WTC11 (cell line): ENCODE data around the gene MLPH. TPM values are rescaled to one million over a fixed set of nuclear protein-coding genes. Genes with fewer than 3 reads are reported as not detected.

Source experiments
- ATAC-seq: fragments of 200-7000 bp; cut with Tn5 transposase; 2 replicates; pipeline ENCODE4 v1.10.0; 2021; ENCODE audit warnings: mild to moderate bottlenecking, moderate library complexity
- CTCF ChIA-PET: fragments of 300-600 bp; sonication (Branson Sonifier 250); formaldehyde crosslinking; loops from one replicate; lab custom pipeline; 2021; ENCODE audit warnings: antibody characterized with exemption; lab: Charles Lee
- POLR2A ChIA-PET: fragments of 350-600 bp; sonication (Branson Sonifier 250); formaldehyde crosslinking; loops from one replicate; lab custom pipeline; 2021; ENCODE audit warnings: antibody characterized with exemption; lab: Charles Lee
- DNase-seq: peaks from one replicate; pipeline ENCODE4 v3.0.0; 2021; ENCODE audit warnings: low spot score
- H3K27ac Mint-ChIP-seq: 2 replicates; pipeline ENCODE4 v1.8.0; 2021; ENCODE audit warnings: mixed read lengths
- H3K27me3 Mint-ChIP-seq: 2 replicates; pipeline ENCODE4 v1.8.0; 2021; ENCODE audit warnings: low read depth, mild to moderate bottlenecking, moderate library complexity, mixed read lengths
- H3K36me3 Mint-ChIP-seq: 2 replicates; pipeline ENCODE4 v1.8.0; 2021; ENCODE audit warnings: mixed read lengths
- H3K4me1 Mint-ChIP-seq: 2 replicates; pipeline ENCODE4 v1.8.0; 2022; ENCODE audit warnings: mixed read lengths
- H3K4me3 Mint-ChIP-seq: 2 replicates; pipeline ENCODE4 v1.8.0; 2021; ENCODE audit warnings: mild to moderate bottlenecking, moderate library complexity, mixed read lengths
- H3K9me3 Mint-ChIP-seq: 2 replicates; pipeline ENCODE4 v1.8.0; 2021; ENCODE audit warnings: mixed read lengths
- ESRRA ChIP-seq: sonication (generic); formaldehyde crosslinking; IDR thresholded peaks from 2 replicates; pipeline ENCODE4 v1.8.1; 2022; ENCODE audit warnings: mild to moderate bottlenecking, missing genetic modification reagents, borderline replicate concordance
- FOXJ3 ChIP-seq: sonication (generic); formaldehyde crosslinking; IDR thresholded peaks from 2 replicates; pipeline ENCODE4 v1.9.0; 2021; ENCODE audit warnings: missing genetic modification reagents, mild to moderate bottlenecking, borderline replicate concordance
- GABPB1 ChIP-seq: sonication (generic); formaldehyde crosslinking; IDR thresholded peaks from 2 replicates; pipeline ENCODE4 v1.8.1; 2023; ENCODE audit warnings: mild to moderate bottlenecking, missing genetic modification reagents
- IRF2 ChIP-seq: sonication (generic); formaldehyde crosslinking; IDR thresholded peaks from 2 replicates; pipeline ENCODE4 v1.8.0; 2022; ENCODE audit warnings: low read depth, missing genetic modification reagents, borderline replicate concordance
- JAZF1 ChIP-seq: fragments of 250-450 bp; sonication (Bioruptor Pico); IDR thresholded peaks from 2 replicates; pipeline ENCODE4 v1.9.0; 2021; ENCODE audit warnings: moderate library complexity, mild to moderate bottlenecking, inconsistent platforms
- NFATC4 ChIP-seq: fragments of 250-450 bp; sonication (Bioruptor Pico); IDR thresholded peaks from 2 replicates; pipeline ENCODE4 v1.9.0; 2021; ENCODE audit warnings: mild to moderate bottlenecking
- NFYB ChIP-seq: sonication (generic); formaldehyde crosslinking; conservative IDR thresholded peaks from 2 replicates; pipeline ENCODE4 v1.8.0; 2022; ENCODE audit warnings: low read depth, missing genetic modification reagents
- NR1H2 ChIP-seq: sonication (generic); formaldehyde crosslinking; IDR thresholded peaks from 2 replicates; pipeline ENCODE4 v1.9.0; 2021; ENCODE audit warnings: mild to moderate bottlenecking, moderate library complexity, missing genetic modification reagents
- RELA ChIP-seq: sonication (generic); formaldehyde crosslinking; IDR thresholded peaks from 2 replicates; pipeline ENCODE4 v1.8.1; 2022; ENCODE audit warnings: missing genetic modification reagents, mild to moderate bottlenecking, borderline replicate concordance
- RORB ChIP-seq: fragments of 250-450 bp; sonication (Bioruptor Pico); IDR thresholded peaks from 2 replicates; pipeline ENCODE4 v1.9.0; 2021; ENCODE audit warnings: mild to moderate bottlenecking
- SP1 ChIP-seq: sonication (generic); formaldehyde crosslinking; conservative IDR thresholded peaks from 2 replicates; pipeline ENCODE4 v1.8.1; 2022; ENCODE audit warnings: missing genetic modification reagents
- ZNF416 ChIP-seq: fragments of 250-450 bp; sonication (Bioruptor Pico); IDR thresholded peaks from 2 replicates; pipeline ENCODE4 v1.9.0; 2021; ENCODE audit warnings: mild to moderate bottlenecking, inconsistent platforms
- total RNA-seq: library from RNA; stranded (reverse); gene quantifications from 3 replicates; pipeline ENCODE4 v1.2.3, GENCODE V29; 2021
- TF ChIP-seq, protein P1 (sequence below): sonication (generic); formaldehyde crosslinking; IDR thresholded peaks from 2 replicates; pipeline ENCODE4 v1.8.0; 2022; ENCODE audit warnings: mild to moderate bottlenecking, missing genetic modification reagents
- TF ChIP-seq, protein P2 (sequence below): sonication (generic); formaldehyde crosslinking; IDR thresholded peaks from 2 replicates; pipeline ENCODE4 v1.8.1; 2023; ENCODE audit warnings: mild to moderate bottlenecking, moderate library complexity, missing genetic modification reagents
- TF ChIP-seq, protein P3 (sequence below): sonication (generic); formaldehyde crosslinking; conservative IDR thresholded peaks from 2 replicates; pipeline ENCODE4 v1.8.1; 2022; ENCODE audit warnings: mild to moderate bottlenecking, missing genetic modification reagents
- TF ChIP-seq, protein P4 (sequence below): fragments of 250-450 bp; sonication (Bioruptor Pico); IDR thresholded peaks from 2 replicates; pipeline ENCODE4 v1.9.0; 2021; ENCODE audit warnings: mild to moderate bottlenecking
- TF ChIP-seq, protein P5 (sequence below): sonication (generic); formaldehyde crosslinking; IDR thresholded peaks from 2 replicates; pipeline ENCODE4 v1.8.0; 2023; ENCODE audit warnings: missing genetic modification reagents, mild to moderate bottlenecking, borderline replicate concordance
- TF ChIP-seq, protein P6 (sequence below): sonication (generic); formaldehyde crosslinking; IDR thresholded peaks from 2 replicates; pipeline ENCODE4 v1.8.1; 2022; ENCODE audit warnings: low read depth, missing genetic modification reagents, borderline replicate concordance
- TF ChIP-seq, protein P7 (sequence below): sonication (generic); formaldehyde crosslinking; IDR thresholded peaks from 2 replicates; pipeline ENCODE4 v1.8.0; 2022; ENCODE audit warnings: mild to moderate bottlenecking, missing genetic modification reagents

MLPH gene
- total RNA-seq, 1 experiment from 2014 or later: 10.3 TPM

DNA sequence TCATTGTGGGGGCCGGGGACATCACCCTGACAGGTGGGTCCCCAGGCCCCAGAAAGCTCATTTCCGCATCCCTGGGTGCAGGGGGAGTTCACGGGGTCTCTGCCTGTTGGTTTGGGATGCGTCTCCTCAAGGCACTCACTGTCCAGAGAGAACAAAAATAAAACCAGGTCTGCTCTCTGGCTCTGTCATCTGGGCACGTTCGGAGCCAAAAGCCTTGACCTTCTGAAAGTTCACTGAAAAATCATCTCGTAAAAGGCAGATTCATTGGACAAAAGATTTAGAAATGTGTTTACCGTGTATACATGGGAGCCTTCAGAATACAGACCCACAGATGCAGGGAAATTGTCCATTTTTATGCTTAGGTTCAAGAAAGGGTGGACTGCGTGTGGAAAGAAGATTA lies 26.6 kb downstream of the MLPH start (continued):
- TF ChIP-seq, protein P1, sequence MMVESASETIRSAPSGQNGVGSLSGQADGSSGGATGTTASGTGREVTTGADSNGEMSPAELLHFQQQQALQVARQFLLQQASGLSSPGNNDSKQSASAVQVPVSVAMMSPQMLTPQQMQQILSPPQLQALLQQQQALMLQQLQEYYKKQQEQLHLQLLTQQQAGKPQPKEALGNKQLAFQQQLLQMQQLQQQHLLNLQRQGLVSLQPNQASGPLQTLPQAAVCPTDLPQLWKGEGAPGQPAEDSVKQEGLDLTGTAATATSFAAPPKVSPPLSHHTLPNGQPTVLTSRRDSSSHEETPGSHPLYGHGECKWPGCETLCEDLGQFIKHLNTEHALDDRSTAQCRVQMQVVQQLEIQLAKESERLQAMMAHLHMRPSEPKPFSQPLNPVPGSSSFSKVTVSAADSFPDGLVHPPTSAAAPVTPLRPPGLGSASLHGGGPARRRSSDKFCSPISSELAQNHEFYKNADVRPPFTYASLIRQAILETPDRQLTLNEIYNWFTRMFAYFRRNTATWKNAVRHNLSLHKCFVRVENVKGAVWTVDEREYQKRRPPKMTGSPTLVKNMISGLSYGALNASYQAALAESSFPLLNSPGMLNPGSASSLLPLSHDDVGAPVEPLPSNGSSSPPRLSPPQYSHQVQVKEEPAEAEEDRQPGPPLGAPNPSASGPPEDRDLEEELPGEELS (CRISPR knock-in tag): no peak
- TF ChIP-seq, protein P2, sequence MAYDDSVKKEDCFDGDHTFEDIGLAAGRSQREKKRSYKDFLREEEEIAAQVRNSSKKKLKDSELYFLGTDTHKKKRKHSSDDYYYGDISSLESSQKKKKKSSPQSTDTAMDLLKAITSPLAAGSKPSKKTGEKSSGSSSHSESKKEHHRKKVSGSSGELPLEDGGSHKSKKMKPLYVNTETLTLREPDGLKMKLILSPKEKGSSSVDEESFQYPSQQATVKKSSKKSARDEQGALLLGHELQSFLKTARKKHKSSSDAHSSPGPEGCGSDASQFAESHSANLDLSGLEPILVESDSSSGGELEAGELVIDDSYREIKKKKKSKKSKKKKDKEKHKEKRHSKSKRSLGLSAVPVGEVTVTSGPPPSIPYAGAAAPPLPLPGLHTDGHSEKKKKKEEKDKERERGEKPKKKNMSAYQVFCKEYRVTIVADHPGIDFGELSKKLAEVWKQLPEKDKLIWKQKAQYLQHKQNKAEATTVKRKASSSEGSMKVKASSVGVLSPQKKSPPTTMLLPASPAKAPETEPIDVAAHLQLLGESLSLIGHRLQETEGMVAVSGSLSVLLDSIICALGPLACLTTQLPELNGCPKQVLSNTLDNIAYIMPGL (CRISPR knock-in tag): no peak
- TF ChIP-seq, protein P3, sequence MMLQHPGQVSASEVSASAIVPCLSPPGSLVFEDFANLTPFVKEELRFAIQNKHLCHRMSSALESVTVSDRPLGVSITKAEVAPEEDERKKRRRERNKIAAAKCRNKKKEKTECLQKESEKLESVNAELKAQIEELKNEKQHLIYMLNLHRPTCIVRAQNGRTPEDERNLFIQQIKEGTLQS (CRISPR knock-in tag): no peak
- TF ChIP-seq RELA (CRISPR knock-in tag): no peak
- TF ChIP-seq, protein P4, sequence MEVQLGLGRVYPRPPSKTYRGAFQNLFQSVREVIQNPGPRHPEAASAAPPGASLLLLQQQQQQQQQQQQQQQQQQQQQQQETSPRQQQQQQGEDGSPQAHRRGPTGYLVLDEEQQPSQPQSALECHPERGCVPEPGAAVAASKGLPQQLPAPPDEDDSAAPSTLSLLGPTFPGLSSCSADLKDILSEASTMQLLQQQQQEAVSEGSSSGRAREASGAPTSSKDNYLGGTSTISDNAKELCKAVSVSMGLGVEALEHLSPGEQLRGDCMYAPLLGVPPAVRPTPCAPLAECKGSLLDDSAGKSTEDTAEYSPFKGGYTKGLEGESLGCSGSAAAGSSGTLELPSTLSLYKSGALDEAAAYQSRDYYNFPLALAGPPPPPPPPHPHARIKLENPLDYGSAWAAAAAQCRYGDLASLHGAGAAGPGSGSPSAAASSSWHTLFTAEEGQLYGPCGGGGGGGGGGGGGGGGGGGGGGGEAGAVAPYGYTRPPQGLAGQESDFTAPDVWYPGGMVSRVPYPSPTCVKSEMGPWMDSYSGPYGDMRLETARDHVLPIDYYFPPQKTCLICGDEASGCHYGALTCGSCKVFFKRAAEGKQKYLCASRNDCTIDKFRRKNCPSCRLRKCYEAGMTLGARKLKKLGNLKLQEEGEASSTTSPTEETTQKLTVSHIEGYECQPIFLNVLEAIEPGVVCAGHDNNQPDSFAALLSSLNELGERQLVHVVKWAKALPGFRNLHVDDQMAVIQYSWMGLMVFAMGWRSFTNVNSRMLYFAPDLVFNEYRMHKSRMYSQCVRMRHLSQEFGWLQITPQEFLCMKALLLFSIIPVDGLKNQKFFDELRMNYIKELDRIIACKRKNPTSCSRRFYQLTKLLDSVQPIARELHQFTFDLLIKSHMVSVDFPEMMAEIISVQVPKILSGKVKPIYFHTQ (CRISPR knock-in tag): no peak
- TF ChIP-seq NR1H2 (CRISPR knock-in tag): no peak
- TF ChIP-seq, all 79 proteins: peak for 0

DNA sequence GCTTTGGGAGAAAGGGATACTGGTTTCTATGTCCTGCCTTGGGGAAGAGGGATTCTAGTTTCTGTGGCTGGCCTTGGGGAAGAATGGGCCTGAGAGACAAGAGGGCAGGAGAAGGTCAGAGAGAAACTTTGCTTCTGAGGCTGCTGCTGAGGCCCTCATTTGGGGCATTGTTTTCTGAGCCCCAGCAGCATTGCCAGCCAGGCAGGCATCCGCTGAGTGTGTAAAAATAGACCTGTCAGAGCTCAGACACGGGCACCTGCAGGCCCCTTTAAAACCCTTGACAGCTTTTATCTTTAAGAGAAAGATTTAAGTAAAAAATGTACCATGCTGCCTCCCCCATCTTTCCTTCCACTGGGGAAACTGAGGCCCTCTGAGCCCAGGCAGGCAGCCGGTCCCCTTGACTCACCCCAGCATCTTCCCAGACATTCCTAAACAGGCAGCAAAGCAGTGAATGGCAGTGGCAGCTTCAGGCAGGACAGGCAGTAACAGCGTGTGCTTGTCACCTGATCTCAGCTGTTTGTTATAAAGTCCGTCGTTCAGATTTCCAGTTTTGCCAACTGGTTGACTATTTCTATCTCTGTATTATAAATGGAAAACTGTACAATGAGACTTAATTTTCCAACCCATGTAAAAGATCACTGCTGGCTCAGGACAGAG lies 27.6 kb downstream of the MLPH start:
- peaks cover 12% of the 10 kb centered on the region for H3K4me1 Mint-ChIP-seq
- no peak for ATAC-seq
- no peaks in the 10 kb centered on the region for H3K27me3 Mint-ChIP-seq
- no peaks in the 10 kb centered on the region for H3K36me3 Mint-ChIP-seq
- no peak for DNase-seq
- H3K27ac Mint-ChIP-seq: no peak overlapping the region
- CTCF ChIA-PET: interaction anchor here (3.6 to 10.4 kb wide), 2 partner anchors 39 to 58 kb away, joined by 55 to 385 read pairs; no protein-coding TSS in a partner anchor
- POLR2A ChIA-PET: no interaction called here
- no peak overlapping the region for H3K4me3 Mint-ChIP-seq
- peaks cover 4% of the 10 kb centered on the region for H3K9me3 Mint-ChIP-seq
- no peak for TF ChIP-seq RORB
- TF ChIP-seq IRF2: no peak
- TF ChIP-seq, protein P5, sequence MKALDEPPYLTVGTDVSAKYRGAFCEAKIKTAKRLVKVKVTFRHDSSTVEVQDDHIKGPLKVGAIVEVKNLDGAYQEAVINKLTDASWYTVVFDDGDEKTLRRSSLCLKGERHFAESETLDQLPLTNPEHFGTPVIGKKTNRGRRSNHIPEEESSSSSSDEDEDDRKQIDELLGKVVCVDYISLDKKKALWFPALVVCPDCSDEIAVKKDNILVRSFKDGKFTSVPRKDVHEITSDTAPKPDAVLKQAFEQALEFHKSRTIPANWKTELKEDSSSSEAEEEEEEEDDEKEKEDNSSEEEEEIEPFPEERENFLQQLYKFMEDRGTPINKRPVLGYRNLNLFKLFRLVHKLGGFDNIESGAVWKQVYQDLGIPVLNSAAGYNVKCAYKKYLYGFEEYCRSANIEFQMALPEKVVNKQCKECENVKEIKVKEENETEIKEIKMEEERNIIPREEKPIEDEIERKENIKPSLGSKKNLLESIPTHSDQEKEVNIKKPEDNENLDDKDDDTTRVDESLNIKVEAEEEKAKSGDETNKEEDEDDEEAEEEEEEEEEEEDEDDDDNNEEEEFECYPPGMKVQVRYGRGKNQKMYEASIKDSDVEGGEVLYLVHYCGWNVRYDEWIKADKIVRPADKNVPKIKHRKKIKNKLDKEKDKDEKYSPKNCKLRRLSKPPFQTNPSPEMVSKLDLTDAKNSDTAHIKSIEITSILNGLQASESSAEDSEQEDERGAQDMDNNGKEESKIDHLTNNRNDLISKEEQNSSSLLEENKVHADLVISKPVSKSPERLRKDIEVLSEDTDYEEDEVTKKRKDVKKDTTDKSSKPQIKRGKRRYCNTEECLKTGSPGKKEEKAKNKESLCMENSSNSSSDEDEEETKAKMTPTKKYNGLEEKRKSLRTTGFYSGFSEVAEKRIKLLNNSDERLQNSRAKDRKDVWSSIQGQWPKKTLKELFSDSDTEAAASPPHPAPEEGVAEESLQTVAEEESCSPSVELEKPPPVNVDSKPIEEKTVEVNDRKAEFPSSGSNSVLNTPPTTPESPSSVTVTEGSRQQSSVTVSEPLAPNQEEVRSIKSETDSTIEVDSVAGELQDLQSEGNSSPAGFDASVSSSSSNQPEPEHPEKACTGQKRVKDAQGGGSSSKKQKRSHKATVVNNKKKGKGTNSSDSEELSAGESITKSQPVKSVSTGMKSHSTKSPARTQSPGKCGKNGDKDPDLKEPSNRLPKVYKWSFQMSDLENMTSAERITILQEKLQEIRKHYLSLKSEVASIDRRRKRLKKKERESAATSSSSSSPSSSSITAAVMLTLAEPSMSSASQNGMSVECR (CRISPR knock-in tag): no peak
- TF ChIP-seq SP1 (CRISPR knock-in tag): no peak
- TF ChIP-seq, protein P2 (CRISPR knock-in tag): no peak
- TF ChIP-seq JAZF1 (CRISPR knock-in tag): no peak
- TF ChIP-seq, protein P6, sequence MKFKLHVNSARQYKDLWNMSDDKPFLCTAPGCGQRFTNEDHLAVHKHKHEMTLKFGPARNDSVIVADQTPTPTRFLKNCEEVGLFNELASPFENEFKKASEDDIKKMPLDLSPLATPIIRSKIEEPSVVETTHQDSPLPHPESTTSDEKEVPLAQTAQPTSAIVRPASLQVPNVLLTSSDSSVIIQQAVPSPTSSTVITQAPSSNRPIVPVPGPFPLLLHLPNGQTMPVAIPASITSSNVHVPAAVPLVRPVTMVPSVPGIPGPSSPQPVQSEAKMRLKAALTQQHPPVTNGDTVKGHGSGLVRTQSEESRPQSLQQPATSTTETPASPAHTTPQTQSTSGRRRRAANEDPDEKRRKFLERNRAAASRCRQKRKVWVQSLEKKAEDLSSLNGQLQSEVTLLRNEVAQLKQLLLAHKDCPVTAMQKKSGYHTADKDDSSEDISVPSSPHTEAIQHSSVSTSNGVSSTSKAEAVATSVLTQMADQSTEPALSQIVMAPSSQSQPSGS (CRISPR knock-in tag): no peak
- TF ChIP-seq, protein P7, sequence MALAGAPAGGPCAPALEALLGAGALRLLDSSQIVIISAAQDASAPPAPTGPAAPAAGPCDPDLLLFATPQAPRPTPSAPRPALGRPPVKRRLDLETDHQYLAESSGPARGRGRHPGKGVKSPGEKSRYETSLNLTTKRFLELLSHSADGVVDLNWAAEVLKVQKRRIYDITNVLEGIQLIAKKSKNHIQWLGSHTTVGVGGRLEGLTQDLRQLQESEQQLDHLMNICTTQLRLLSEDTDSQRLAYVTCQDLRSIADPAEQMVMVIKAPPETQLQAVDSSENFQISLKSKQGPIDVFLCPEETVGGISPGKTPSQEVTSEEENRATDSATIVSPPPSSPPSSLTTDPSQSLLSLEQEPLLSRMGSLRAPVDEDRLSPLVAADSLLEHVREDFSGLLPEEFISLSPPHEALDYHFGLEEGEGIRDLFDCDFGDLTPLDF (CRISPR knock-in tag): no peak
- TF ChIP-seq ESRRA: no peak
- TF ChIP-seq NFYB: no peak
- no peak for TF ChIP-seq FOXJ3 (CRISPR knock-in tag)
- no peak for TF ChIP-seq ZNF416 (CRISPR knock-in tag)
- no peak for TF ChIP-seq GABPB1 (CRISPR knock-in tag)
- no peak for TF ChIP-seq NFATC4
